Prostate gland (tissue), 2 donors: Measurements from ENCODE around the gene CFAP99.

ENCODE experiments used
- POLR2A ChIP-seq: fragments of 450-650 bp; IDR thresholded peaks from one replicate; pipeline ENCODE4 v1.6.1; 2016; ENCODE audit warnings: antibody characterized with exemption, mild to moderate bottlenecking
- POLR2AphosphoS5 ChIP-seq: sonication (generic); formaldehyde crosslinking; IDR thresholded peaks from one replicate; pipeline ENCODE4 v1.6.1; 2017; ENCODE audit warnings: antibody characterized with exemption
- TF ChIP-seq, protein P1 (sequence below), 4 experiments: fragments of 200-600 bp in 2 of 4; fragments of 450-650 bp in 2 of 4; sonication (generic) in 2 of 4; IDR thresholded peaks; 1 replicate in 3 of 4; 2 replicates in 1 of 4; pipeline ENCODE4 v1.5.1; 2016 to 2019; ENCODE audit warnings: antibody characterized with exemption in 4 of 4, mild to moderate bottlenecking in 2 of 4, moderate library complexity in 2 of 4

DNA sequence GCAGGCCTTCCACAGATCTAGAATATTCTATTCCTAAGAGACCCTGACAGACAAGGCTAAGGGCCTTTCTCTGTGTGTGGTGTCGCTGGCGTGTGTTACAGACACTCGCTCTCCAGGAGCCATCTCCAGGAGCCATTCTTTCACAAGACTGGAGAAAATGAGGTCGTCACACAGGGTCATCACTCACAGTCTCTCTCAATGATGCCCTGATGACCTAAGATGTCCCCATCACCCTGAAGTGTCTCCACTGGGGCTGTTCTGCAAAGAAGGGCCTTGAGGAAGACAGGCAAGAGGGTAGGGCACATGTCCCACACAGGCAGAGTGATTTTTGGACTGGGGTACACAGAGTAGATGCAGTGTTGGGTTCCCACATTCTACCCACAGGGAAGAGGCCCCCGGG, 35.0 kb upstream of the CFAP99 start:
- no peak for TF ChIP-seq POLR2A
- TF ChIP-seq, protein P1, sequence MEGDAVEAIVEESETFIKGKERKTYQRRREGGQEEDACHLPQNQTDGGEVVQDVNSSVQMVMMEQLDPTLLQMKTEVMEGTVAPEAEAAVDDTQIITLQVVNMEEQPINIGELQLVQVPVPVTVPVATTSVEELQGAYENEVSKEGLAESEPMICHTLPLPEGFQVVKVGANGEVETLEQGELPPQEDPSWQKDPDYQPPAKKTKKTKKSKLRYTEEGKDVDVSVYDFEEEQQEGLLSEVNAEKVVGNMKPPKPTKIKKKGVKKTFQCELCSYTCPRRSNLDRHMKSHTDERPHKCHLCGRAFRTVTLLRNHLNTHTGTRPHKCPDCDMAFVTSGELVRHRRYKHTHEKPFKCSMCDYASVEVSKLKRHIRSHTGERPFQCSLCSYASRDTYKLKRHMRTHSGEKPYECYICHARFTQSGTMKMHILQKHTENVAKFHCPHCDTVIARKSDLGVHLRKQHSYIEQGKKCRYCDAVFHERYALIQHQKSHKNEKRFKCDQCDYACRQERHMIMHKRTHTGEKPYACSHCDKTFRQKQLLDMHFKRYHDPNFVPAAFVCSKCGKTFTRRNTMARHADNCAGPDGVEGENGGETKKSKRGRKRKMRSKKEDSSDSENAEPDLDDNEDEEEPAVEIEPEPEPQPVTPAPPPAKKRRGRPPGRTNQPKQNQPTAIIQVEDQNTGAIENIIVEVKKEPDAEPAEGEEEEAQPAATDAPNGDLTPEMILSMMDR (IDR thresholded peaks at IDR 0.05), result no peak
- TF ChIP-seq POLR2AphosphoS5, result no peak
